ENCODE results near the gene MAP4.

DNA sequence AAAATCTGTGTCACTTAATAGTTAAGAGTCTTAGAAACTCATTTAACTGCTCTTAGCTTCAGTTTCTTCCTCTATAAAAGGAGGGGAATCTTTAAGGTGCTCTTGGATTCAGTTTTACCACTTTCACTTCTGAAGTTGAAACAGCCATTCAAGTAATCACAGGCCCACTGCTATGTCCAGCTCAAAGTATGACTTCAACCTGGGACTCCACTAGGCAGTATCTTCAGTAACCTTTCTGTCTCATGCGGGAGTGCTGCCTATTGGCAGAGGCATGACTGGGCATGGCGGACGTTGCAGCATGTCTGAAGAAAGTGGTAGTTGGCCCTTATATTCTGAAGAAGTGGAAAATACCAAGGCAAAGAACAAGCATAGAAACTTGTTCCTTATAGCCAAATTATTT is 121.0 kb downstream of the MAP4 start:
- TF ChIP-seq, protein P1, sequence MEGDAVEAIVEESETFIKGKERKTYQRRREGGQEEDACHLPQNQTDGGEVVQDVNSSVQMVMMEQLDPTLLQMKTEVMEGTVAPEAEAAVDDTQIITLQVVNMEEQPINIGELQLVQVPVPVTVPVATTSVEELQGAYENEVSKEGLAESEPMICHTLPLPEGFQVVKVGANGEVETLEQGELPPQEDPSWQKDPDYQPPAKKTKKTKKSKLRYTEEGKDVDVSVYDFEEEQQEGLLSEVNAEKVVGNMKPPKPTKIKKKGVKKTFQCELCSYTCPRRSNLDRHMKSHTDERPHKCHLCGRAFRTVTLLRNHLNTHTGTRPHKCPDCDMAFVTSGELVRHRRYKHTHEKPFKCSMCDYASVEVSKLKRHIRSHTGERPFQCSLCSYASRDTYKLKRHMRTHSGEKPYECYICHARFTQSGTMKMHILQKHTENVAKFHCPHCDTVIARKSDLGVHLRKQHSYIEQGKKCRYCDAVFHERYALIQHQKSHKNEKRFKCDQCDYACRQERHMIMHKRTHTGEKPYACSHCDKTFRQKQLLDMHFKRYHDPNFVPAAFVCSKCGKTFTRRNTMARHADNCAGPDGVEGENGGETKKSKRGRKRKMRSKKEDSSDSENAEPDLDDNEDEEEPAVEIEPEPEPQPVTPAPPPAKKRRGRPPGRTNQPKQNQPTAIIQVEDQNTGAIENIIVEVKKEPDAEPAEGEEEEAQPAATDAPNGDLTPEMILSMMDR (IDR thresholded peaks at IDR 0.05), result no peak
- TF ChIP-seq EZH2 (IDR thresholded peaks at IDR 0.05) (no peak), EZH2phosphoT487 (IDR thresholded peaks at IDR 0.05) (no peak)

All from neural progenitor cell (in vitro differentiated cells).